Right atrium auricular region (tissue), 2 donors: ENCODE data around the gene TSPAN4. TPM values are rescaled to one million over a fixed set of nuclear protein-coding genes. Genes with fewer than 3 reads are reported as not detected.

Experiments used
- DNase-seq: peaks from one replicate; pipeline ENCODE4 v3.0.0-alpha.2; 2019; ENCODE audit warnings: low spot score
- H3K27ac ChIP-seq, 2 donors: fragments of 200-600 bp; sonication (generic); 1 replicate in 1 of 2; 2 replicates in 1 of 2; pipeline ENCODE4 v1.5.1; 2016 to 2019
- H3K27me3 ChIP-seq, 2 donors: fragments of 200-600 bp; sonication (generic); one replicate each; pipeline versions ENCODE4 v1.5.1 to v1.6.0; 2017 to 2019
- H3K36me3 ChIP-seq: fragments of 200-600 bp; sonication (generic); one replicate; pipeline ENCODE4 v1.5.1; 2016
- H3K4me1 ChIP-seq, 2 donors: fragments of 200-600 bp; sonication (generic); one replicate each; pipeline versions ENCODE4 v1.5.1 to v1.6.0; 2017 to 2019
- H3K4me3 ChIP-seq, 2 donors: fragments of 200-600 bp; sonication (generic); 1 replicate in 1 of 2; 2 replicates in 1 of 2; pipeline ENCODE4 v1.5.1; 2017 to 2019; ENCODE audit warnings: mild to moderate bottlenecking in 1 of 2, moderate library complexity in 1 of 2
- H3K9me3 ChIP-seq, 2 donors: fragments of 200-600 bp; sonication (generic); one replicate each; pipeline ENCODE4 v1.5.1; 2019
- total RNA-seq, 2 donors: library from RNA; depleted of rRNA; stranded (reverse); fragments of >200 nt; gene quantifications; one replicate each; pipeline ENCODE4 v1.1.0, GENCODE V29; 2016
- TF ChIP-seq, protein P1 (sequence below), 2 donors: fragments of 200-600 bp; sonication (generic); IDR thresholded peaks; one replicate each; pipeline ENCODE4 v1.5.1; 2019; ENCODE audit warnings: antibody characterized with exemption in 2 of 2

Gene TSPAN4
- total RNA-seq, 2 donors from 2014 or later: 37.2 to 81.0 TPM

DNA sequence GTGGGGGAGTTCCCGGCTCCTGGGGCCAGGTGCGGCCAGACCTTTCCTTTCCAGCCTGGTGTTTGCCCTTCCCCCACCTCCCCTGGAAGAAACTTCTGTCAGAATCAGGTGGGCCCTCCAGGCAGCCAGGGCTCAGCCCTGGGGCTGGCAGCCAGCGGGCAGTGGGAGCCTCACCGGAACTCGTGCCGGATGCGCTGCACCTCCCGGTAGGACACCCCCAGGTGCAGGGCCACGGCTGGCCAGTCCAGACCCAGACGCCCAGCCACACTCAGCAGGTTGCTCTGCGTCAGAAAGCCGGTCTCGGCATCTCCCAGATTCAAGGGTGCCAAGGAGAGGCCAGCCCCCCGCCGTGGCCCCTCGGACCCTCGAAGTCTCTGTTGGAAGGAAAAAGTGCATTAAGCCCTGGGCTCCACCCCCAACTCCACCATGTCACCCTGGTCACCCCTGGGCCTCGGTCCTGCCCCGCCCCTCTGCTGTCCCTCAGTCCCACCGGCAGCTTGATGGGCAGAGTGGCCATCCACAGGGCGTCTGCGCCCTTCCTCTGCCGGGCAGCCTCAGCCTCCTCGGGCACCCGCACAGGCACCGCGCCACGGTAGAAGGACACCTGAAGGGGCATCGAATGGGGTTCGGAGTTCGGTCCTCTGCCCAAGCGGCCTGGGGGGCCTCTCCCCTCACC is 42.9 kb upstream of the TSPAN4 start:
- Histone ChIP-seq H3K27ac (no peak overlapping the region), H3K9me3 (no peaks in the 10 kb centered on the region), H3K36me3 (no peaks in the 10 kb centered on the region), H3K4me1 (peaks cover 0 to 48% of the 10 kb centered on the region in 2 donors), H3K4me3 (no peak overlapping the region), H3K27me3 (no peaks in the 10 kb centered on the region)
- TF ChIP-seq, protein P1, sequence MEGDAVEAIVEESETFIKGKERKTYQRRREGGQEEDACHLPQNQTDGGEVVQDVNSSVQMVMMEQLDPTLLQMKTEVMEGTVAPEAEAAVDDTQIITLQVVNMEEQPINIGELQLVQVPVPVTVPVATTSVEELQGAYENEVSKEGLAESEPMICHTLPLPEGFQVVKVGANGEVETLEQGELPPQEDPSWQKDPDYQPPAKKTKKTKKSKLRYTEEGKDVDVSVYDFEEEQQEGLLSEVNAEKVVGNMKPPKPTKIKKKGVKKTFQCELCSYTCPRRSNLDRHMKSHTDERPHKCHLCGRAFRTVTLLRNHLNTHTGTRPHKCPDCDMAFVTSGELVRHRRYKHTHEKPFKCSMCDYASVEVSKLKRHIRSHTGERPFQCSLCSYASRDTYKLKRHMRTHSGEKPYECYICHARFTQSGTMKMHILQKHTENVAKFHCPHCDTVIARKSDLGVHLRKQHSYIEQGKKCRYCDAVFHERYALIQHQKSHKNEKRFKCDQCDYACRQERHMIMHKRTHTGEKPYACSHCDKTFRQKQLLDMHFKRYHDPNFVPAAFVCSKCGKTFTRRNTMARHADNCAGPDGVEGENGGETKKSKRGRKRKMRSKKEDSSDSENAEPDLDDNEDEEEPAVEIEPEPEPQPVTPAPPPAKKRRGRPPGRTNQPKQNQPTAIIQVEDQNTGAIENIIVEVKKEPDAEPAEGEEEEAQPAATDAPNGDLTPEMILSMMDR (IDR thresholded peaks at IDR 0.05): no peak
- DNase-seq: no peak

DNA sequence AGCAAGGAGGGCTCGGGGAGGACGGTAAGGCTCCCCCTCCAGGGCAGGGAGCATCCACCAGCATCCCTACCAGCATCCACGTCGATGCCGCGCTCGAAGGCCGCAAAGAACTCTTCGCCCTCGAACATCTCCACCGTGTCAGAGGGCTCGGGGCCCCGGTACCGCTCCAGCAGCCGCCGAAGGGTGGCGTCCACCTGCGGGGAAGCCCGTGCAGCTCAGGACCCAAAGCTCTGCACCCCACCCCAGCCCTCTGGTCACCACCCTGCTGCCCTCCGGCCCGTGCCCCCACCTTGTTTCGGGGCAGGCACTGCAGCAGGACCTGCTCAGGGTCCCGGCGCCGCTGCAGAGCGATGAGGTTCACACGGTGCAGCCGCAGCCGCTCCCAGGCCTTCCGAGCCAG is 42.2 kb upstream of the TSPAN4 start:
- H3K9me3 ChIP-seq: no peaks in the 10 kb centered on the region
- TF ChIP-seq, protein P1 (IDR thresholded peaks at IDR 0.05): no peak
- DNase-seq: no peak
- no peak overlapping the region for H3K27ac ChIP-seq
- H3K27me3 ChIP-seq: no peaks in the 10 kb centered on the region
- H3K36me3 ChIP-seq: no peaks in the 10 kb centered on the region
- H3K4me1 ChIP-seq: peaks cover 0 to 47% of the 10 kb centered on the region in 2 donors
- H3K4me3 ChIP-seq: no peak overlapping the region

DNA sequence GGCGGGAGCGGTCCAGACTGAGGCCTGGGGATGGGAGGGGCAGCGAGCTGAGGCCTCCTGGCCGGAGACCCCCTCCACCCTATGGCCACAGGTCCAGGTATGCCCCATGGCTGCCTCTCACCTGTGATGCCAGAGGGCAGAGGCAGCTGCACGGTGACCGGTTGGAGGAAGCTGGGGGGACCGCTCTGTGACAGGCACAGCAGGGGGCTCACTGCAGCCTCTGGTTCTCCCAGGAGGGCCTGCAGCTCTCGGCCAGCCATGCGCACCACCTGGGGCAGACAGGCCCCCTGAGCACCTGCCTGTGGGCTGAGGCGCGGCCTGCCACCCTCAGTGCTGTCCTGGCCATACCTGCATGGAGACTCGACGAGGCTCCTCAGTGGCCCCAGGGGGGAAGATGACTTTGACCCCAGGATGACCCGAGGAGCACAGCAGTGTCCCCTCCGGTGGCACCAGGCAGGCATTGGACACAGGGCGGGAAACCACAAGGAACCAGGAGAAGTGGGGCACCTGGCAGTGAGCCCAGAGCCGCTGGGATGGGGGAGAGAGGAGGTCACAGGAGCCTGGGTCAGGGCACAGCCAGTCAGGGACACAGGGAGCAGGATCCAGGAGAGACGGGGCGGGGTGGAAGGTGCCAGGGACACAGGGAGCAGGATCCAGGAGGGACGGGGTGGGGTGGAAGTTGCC is 41.4 kb upstream of the TSPAN4 start:
- no peak for DNase-seq
- H3K9me3 ChIP-seq: no peaks in the 10 kb centered on the region

DNA sequence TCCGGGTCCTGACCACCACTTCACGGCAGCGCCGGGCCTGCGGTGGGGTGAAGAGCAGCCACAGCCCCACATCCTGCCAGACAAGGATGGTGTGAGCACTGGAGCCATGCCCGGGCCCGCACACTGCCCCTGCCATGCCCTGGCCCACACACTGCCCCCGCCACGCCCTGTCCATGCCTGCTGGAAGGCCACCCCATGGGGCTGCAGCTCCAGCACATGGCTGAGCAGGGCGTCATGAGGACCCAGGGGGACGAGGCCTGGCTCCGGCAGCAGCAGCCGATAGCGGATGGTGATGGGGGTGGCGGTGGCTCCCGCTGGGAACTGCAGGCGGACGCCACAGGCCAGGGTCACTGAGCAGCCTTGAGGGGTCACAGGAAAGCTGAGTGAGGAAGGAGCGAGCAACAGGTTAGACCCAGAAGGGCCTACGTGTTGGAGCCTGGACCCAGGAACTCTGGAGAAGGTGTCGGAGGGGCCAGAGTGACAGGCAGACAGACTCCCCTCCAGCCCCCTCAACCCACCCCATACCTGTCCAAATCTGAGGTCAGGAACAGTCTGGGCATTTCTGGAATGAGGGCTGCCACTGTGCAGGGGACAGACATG is 40.5 kb upstream of the TSPAN4 start:
- Histone ChIP-seq H3K27me3 (no peaks in the 10 kb centered on the region), H3K9me3 (no peaks in the 10 kb centered on the region), H3K4me3 (no peak overlapping the region), H3K36me3 (no peaks in the 10 kb centered on the region), H3K4me1 (peaks cover 0 to 35% of the 10 kb centered on the region in 2 donors), H3K27ac (no peak overlapping the region)
- DNase-seq: no peak
- TF ChIP-seq, protein P1 (IDR thresholded peaks at IDR 0.05): no peak

More for the DNA sequence above, 41.4 kb upstream of the TSPAN4 start:
- Histone ChIP-seq H3K4me1 (peaks cover 0 to 43% of the 10 kb centered on the region in 2 donors), H3K4me3 (no peak overlapping the region), H3K36me3 (no peaks in the 10 kb centered on the region), H3K27me3 (no peaks in the 10 kb centered on the region), H3K27ac (no peak overlapping the region)
- TF ChIP-seq, protein P1 (IDR thresholded peaks at IDR 0.05): no peak

DNA sequence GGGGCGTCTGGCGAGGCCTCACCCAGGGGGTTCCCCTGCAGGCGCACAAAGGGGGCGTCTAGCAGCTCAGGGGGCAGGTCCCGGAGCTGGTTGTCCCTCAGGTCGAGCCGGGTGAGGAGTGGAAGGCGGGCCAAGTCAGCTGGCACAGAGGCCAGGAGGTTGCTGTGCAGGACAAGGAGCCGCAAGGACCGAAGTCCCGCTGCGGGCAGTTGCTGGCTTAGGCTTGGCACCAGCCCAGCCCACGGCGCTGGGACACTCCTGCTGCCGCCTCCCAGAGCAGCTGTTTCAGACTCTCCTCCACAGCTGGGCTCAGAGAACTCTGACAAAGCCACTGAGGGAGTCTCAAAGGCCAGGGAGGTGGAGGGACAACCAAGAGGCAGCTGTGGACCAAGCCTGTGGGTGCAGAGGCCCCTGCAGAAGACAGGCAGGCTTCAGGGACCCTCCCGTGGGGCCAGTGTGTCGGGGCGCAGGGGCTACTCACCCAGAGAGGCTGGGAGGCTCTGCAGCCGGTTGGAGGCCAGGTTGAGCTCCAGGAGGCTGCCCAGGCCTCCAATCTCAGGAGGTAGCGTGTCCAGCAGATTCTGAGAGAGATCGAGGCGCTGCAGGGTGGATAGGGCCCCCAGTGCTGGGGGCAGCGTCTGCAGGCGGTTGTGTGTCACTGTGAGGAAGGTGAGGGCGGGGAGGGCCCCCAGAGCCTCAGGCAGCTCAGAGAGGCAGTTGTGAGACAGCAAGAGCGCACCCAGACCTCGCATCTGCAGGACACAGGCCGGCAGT is 39.8 kb upstream of the TSPAN4 start:
- TF ChIP-seq, protein P1 (IDR thresholded peaks at IDR 0.05): no peak
- no peak overlapping the region for H3K4me3 ChIP-seq
- H3K36me3 ChIP-seq: no peaks in the 10 kb centered on the region
- H3K4me1 ChIP-seq: peaks cover 0 to 33% of the 10 kb centered on the region in 2 donors
- no peaks in the 10 kb centered on the region for H3K9me3 ChIP-seq
- H3K27ac ChIP-seq: no peak overlapping the region
- no peaks in the 10 kb centered on the region for H3K27me3 ChIP-seq
- DNase-seq: no peak
